K562 (cell line): Measurements from ENCODE around the gene C16orf74. TPM values are rescaled to one million over a fixed set of nuclear protein-coding genes. Genes with fewer than 3 reads are reported as not detected.

Source experiments
- CCAR2 ChIP-seq: fragments of 200-400 bp; formaldehyde crosslinking; IDR thresholded peaks from 2 replicates; pipeline ENCODE4 v1.6.1; 2017; ENCODE audit warnings: mild to moderate bottlenecking, low read depth, low read length
- CTBP1 ChIP-seq: fragments of 450-650 bp; IDR thresholded peaks from 2 replicates; pipeline ENCODE4 v1.6.1; 2016; ENCODE audit warnings: borderline replicate concordance
- FOS ChIP-seq: IDR thresholded peaks from 3 replicates; pipeline ENCODE4 v1.6.1; 2011; ENCODE audit not compliant: insufficient read length; ENCODE audit errors: extremely low read depth
- GATAD2B ChIP-seq: fragments of 450-650 bp; IDR thresholded peaks from 2 replicates; pipeline ENCODE4 v1.6.1; 2017; ENCODE audit warnings: mild to moderate bottlenecking, borderline replicate concordance
- KDM5B ChIP-seq: fragments of 200-600 bp; sonication (generic); IDR thresholded peaks from 2 replicates; pipeline ENCODE4 v1.6.1; 2012; ENCODE audit warnings: low read depth, mild to moderate bottlenecking, moderate library complexity, low read length, control low read depth, inconsistent platforms; ENCODE audit not compliant: insufficient replicate concordance
- PHF8 ChIP-seq: fragments of 200-600 bp; sonication (generic); IDR thresholded peaks from 2 replicates; pipeline ENCODE4 v1.6.1; 2012; ENCODE audit warnings: mixed run types, mild to moderate bottlenecking, inconsistent platforms, low read length, moderate library complexity, borderline replicate concordance
- POLR2G ChIP-seq: fragments of 200-400 bp; formaldehyde crosslinking; IDR thresholded peaks from 2 replicates; pipeline ENCODE4 v1.6.1; 2017; ENCODE audit warnings: low read depth, mild to moderate bottlenecking, antibody characterized with exemption, low read length, moderate library complexity
- SIN3B ChIP-seq: fragments of 450-650 bp; IDR thresholded peaks from 2 replicates; pipeline ENCODE4 v1.6.1; 2017; ENCODE audit warnings: low read depth, mild to moderate bottlenecking, moderate library complexity
- SIRT6 ChIP-seq: IDR thresholded peaks from one replicate; pipeline ENCODE4 v1.6.1; 2012; ENCODE audit warnings: low read depth, mild to moderate bottlenecking, control low read depth, inconsistent platforms, low read length, moderate library complexity
- SMAD3 ChIP-seq: fragments of 450-650 bp; formaldehyde crosslinking; conservative IDR thresholded peaks from 2 replicates; pipeline ENCODE4 v1.4.0; 2020; ENCODE audit warnings: mild to moderate bottlenecking
- SREBF1 ChIP-seq: fragments of 150-350 bp; IDR thresholded peaks from 2 replicates; pipeline ENCODE4 v1.6.1; 2014; ENCODE audit warnings: antibody characterized with exemption, low read depth, low read length, borderline replicate concordance
- STAT5B ChIP-seq: fragments of 250-450 bp; sonication (Bioruptor Pico); IDR thresholded peaks from 2 replicates; pipeline ENCODE4 v1.8.0; 2021; ENCODE audit warnings: mild to moderate bottlenecking, inconsistent platforms
- TAF1 ChIP-seq: IDR thresholded peaks from 2 replicates; pipeline ENCODE4 v1.6.1; 2011; ENCODE audit warnings: mild to moderate bottlenecking, low read length, moderate library complexity; ENCODE audit not compliant: insufficient read depth, control insufficient read depth, severe bottlenecking; ENCODE audit errors: extremely low read depth
- TEAD1 ChIP-seq, 2 experiments: fragments of 450-650 bp in 1 of 2; sonication (generic) in 1 of 2; formaldehyde crosslinking; IDR thresholded peaks; 2 replicates each; pipeline versions ENCODE4 v1.4.0 to v1.8.0; 2020 to 2022; ENCODE audit warnings: mild to moderate bottlenecking in 2 of 2, missing genetic modification reagents in 1 of 2
- ZBTB7A ChIP-seq: IDR thresholded peaks from 2 replicates; pipeline ENCODE4 v1.6.1; 2011; ENCODE audit warnings: low read depth, mild to moderate bottlenecking, low read length, moderate library complexity, borderline replicate concordance; ENCODE audit not compliant: control insufficient read depth
- polyA plus RNA-seq, 8 experiments: library from polyadenylated mRNA; depleted of rRNA in 4 of 8; stranded (reverse) in 5 of 8; unstranded in 3 of 8; fragments of >200 nt; fragmentation: Nextera tagmentation in 2 of 8; fragmentation: Illumina TruSeq in 1 of 8; extraction: Ambion mirVana in 2 of 8; extraction: Trizol in 1 of 8; gene quantifications; 2 replicates each; pipeline versions ENCODE4 v1.2.1 to v1.2.3, GENCODE V29; 2011 to 2014; ENCODE audit warnings: inconsistent platforms in 1 of 8, missing spikeins in 1 of 8
- total RNA-seq, 7 experiments: library from RNA; depleted of rRNA in 6 of 7; stranded (reverse); fragments of >200 nt in 6 of 7; fragmentation: Illumina TruSeq in 2 of 7; extraction: Trizol in 2 of 7; gene quantifications; 2 replicates each; pipeline versions ENCODE4 v1.2.1 to v1.2.3, GENCODE V29; 2011 to 2021; ENCODE audit warnings: low replicate concordance in 1 of 7
- TF ChIP-seq, protein P1 (sequence below), 2 experiments: fragments of 450-650 bp; conservative IDR thresholded peaks; 2 replicates each; pipeline ENCODE4 v1.6.1; 2017; ENCODE audit warnings: mild to moderate bottlenecking in 2 of 2, moderate library complexity in 2 of 2
- TF ChIP-seq, protein P2 (sequence below), 2 experiments: fragments of 450-650 bp; IDR thresholded peaks; 2 replicates each; pipeline ENCODE4 v1.6.1; 2018; ENCODE audit warnings: mild to moderate bottlenecking in 2 of 2, low read depth in 1 of 2; ENCODE audit not compliant: partially characterized antibody in 2 of 2
- TF ChIP-seq, protein P3 (sequence below): sonication (generic); formaldehyde crosslinking; IDR thresholded peaks from 2 replicates; pipeline ENCODE4 v1.9.0; 2022; ENCODE audit warnings: mild to moderate bottlenecking, missing genetic modification reagents

Gene C16orf74
- total and polyA plus RNA-seq, 9 of the 15 experiments (the other 6 are each of a cell fraction or from before 2014, with no cell fraction given) = not detected

DNA sequence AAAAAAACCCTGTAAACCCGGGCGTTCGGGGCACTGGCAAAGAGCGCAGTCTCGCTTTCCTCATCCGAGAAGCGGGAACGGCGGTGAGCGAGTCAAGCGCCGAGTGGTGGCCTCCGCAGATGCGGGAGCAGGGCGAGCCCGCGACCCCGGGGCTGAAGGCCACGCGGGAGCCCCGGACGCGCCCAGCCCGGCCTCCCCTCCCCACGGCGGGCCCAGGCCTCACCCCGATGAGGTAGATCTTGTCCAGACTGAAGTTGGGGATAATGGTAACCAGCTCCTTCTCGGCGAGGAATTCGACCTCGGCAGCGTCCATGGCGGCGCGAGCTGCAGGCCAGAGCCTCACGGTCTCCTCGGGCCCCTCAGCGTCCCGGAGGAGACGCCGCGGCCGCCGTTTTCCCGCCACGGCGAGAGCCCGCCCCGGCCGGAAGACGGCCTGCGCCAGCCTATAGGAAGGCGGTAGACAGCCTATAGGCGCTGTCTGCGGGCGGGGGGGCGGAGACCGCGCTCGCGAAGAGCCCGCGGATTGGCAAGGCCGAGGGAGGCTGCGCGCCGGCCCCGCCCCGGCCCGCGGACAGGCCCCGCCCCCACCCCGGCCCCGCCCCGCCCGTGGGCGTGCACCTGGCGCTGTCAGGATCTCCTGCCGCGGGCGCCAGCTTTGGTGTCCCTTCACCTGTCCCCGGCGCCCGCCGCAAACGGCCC lies 62.2 kb downstream of the C16orf74 start, which contains the start of gene GINS2 (continued):
- TF ChIP-seq POLR2G (peak; percentile 95), ZBTB7A (peak; percentile 39; the same call in 1 of the 2 replicates), CCAR2 (no peak), PHF8 (peak; percentile 90; the same call in 1 of the 2 replicates), SIN3B (peak; percentile 70; the same call in 1 of the 2 replicates), TEAD1 (CRISPR knock-in tag; IDR thresholded peaks at IDR 0.05) (peak in 1 of 2 experiments; percentile 69; a peak in 1 of 4 replicates), STAT5B (no peak), GATAD2B (peak; percentile 22; the same call in 1 of the 2 replicates), SREBF1 (no peak), FOS (peak; percentile 84), KDM5B (peak; percentile 93), CTBP1 (peak; percentile 28; the same call in 1 of the 2 replicates), TAF1 (peak; percentile 49), SMAD3 (CRISPR knock-in tag) (no peak), SIRT6 (no peak)
- TF ChIP-seq, protein P1, sequence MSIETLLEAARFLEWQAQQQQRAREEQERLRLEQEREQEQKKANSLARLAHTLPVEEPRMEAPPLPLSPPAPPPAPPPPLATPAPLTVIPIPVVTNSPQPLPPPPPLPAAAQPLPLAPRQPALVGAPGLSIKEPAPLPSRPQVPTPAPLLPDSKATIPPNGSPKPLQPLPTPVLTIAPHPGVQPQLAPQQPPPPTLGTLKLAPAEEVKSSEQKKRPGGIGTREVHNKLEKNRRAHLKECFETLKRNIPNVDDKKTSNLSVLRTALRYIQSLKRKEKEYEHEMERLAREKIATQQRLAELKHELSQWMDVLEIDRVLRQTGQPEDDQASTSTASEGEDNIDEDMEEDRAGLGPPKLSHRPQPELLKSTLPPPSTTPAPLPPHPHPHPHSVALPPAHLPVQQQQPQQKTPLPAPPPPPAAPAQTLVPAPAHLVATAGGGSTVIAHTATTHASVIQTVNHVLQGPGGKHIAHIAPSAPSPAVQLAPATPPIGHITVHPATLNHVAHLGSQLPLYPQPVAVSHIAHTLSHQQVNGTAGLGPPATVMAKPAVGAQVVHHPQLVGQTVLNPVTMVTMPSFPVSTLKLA (conservative IDR thresholded peaks at IDR 0.05) = peak; percentile 61 to 83; a peak in 3 of 4 replicates
- TF ChIP-seq, protein P2, sequence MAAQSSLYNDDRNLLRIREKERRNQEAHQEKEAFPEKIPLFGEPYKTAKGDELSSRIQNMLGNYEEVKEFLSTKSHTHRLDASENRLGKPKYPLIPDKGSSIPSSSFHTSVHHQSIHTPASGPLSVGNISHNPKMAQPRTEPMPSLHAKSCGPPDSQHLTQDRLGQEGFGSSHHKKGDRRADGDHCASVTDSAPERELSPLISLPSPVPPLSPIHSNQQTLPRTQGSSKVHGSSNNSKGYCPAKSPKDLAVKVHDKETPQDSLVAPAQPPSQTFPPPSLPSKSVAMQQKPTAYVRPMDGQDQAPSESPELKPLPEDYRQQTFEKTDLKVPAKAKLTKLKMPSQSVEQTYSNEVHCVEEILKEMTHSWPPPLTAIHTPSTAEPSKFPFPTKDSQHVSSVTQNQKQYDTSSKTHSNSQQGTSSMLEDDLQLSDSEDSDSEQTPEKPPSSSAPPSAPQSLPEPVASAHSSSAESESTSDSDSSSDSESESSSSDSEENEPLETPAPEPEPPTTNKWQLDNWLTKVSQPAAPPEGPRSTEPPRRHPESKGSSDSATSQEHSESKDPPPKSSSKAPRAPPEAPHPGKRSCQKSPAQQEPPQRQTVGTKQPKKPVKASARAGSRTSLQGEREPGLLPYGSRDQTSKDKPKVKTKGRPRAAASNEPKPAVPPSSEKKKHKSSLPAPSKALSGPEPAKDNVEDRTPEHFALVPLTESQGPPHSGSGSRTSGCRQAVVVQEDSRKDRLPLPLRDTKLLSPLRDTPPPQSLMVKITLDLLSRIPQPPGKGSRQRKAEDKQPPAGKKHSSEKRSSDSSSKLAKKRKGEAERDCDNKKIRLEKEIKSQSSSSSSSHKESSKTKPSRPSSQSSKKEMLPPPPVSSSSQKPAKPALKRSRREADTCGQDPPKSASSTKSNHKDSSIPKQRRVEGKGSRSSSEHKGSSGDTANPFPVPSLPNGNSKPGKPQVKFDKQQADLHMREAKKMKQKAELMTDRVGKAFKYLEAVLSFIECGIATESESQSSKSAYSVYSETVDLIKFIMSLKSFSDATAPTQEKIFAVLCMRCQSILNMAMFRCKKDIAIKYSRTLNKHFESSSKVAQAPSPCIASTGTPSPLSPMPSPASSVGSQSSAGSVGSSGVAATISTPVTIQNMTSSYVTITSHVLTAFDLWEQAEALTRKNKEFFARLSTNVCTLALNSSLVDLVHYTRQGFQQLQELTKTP (IDR thresholded peaks at IDR 0.05; ENCODE audit: low read depth in 1 of 2, partially characterized antibody in 2 of 2) = no peak
- TF ChIP-seq, protein P3, sequence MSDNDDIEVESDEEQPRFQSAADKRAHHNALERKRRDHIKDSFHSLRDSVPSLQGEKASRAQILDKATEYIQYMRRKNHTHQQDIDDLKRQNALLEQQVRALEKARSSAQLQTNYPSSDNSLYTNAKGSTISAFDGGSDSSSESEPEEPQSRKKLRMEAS (CRISPR knock-in tag) = peak; percentile 69
